ENCODE measurements around the gene RFX1. TPM values are rescaled to one million over a fixed set of nuclear protein-coding genes. Genes with fewer than 3 reads are reported as not detected.

The RFX1 gene
- total RNA-seq, 4 donors from 2014 or later: 6.8 to 13.2 (median 10.1) TPM

GRCh38 chr19:13966684-13967128 lies 39.4 kb downstream of the RFX1 start:
- Histone ChIP-seq H3K9me3 (no peaks in the 10 kb centered on the region), H3K4me3 (no peak overlapping the region), H3K4me1 (no peaks in the 10 kb centered on the region), H3K27me3 (no peaks in the 10 kb centered on the region), H3K27ac (no peak overlapping the region), H3K36me3 (peaks cover 77% of the 10 kb centered on the region)
- TF ChIP-seq EP300 (IDR thresholded peaks at IDR 0.05) (no peak), CTCF (IDR thresholded peaks at IDR 0.05) (no peak), POLR2A (IDR thresholded peaks at IDR 0.05) (no peak), POLR2AphosphoS5 (IDR thresholded peaks at IDR 0.05) (no peak)
- WGBS: 100% methylated on average over 1 of the region's 14 CpGs
- DNase-seq (ENCODE audit: low spot score in 2 of 2): peak in 1 of 2 donors; percentile 55

- H3K27ac ChIP-seq: no peak overlapping the region
- TF ChIP-seq CTCF (IDR thresholded peaks at IDR 0.05) (no peak), EP300 (IDR thresholded peaks at IDR 0.05) (no peak), POLR2AphosphoS5 (IDR thresholded peaks at IDR 0.05) (no peak), POLR2A (IDR thresholded peaks at IDR 0.05) (no peak)
- no peak for DNase-seq (ENCODE audit: low spot score in 2 of 2)
- WGBS: 94% methylated on average over 12 of the region's 20 CpGs
- no peaks in the 10 kb centered on the region for H3K9me3 ChIP-seq
- H3K4me3 ChIP-seq: no peak overlapping the region
- no peaks in the 10 kb centered on the region for H3K27me3 ChIP-seq
- H3K36me3 ChIP-seq: peaks cover 77% of the 10 kb centered on the region
- no peaks in the 10 kb centered on the region for H3K4me1 ChIP-seq
Observed at GRCh38 chr19:13965926-13966683, 40.0 kb downstream of the RFX1 start.

- Histone ChIP-seq H3K4me3 (no peak overlapping the region), H3K9me3 (no peaks in the 10 kb centered on the region), H3K27ac (no peak overlapping the region), H3K4me1 (no peaks in the 10 kb centered on the region), H3K36me3 (peaks cover 79% of the 10 kb centered on the region), H3K27me3 (no peaks in the 10 kb centered on the region)
- TF ChIP-seq POLR2AphosphoS5 (IDR thresholded peaks at IDR 0.05) (no peak), POLR2A (IDR thresholded peaks at IDR 0.05) (no peak), EP300 (IDR thresholded peaks at IDR 0.05) (no peak), CTCF (IDR thresholded peaks at IDR 0.05) (no peak)
- 90% methylated on average over 15 of the region's 24 CpGs for WGBS
- no peak for DNase-seq (ENCODE audit: low spot score in 2 of 2)
Observed at GRCh38 chr19:13965377-13965896, 40.7 kb downstream of the RFX1 start.

GRCh38 chr19:13964776-13965175 lies 41.3 kb downstream of the RFX1 start:
- Histone ChIP-seq H3K4me1 (no peaks in the 10 kb centered on the region), H3K27me3 (no peaks in the 10 kb centered on the region), H3K9me3 (no peaks in the 10 kb centered on the region), H3K4me3 (no peak overlapping the region), H3K27ac (no peak overlapping the region), H3K36me3 (peaks cover 81% of the 10 kb centered on the region)
- 91% methylated on average over 5 of the region's 5 CpGs for WGBS
- no peak for TF ChIP-seq POLR2A (IDR thresholded peaks at IDR 0.05)
- TF ChIP-seq EP300 (IDR thresholded peaks at IDR 0.05): no peak
- no peak for TF ChIP-seq POLR2AphosphoS5 (IDR thresholded peaks at IDR 0.05)
- no peak for TF ChIP-seq CTCF (IDR thresholded peaks at IDR 0.05)
- DNase-seq (ENCODE audit: low spot score in 2 of 2): no peak

GRCh38 chr19:13963603-13964105 lies 42.5 kb downstream of the RFX1 start:
- Histone ChIP-seq H3K4me3 (no peak overlapping the region), H3K27ac (no peak overlapping the region), H3K9me3 (no peaks in the 10 kb centered on the region), H3K4me1 (no peaks in the 10 kb centered on the region), H3K27me3 (no peaks in the 10 kb centered on the region), H3K36me3 (peaks cover 81% of the 10 kb centered on the region)
- TF ChIP-seq POLR2AphosphoS5 (IDR thresholded peaks at IDR 0.05) (no peak), POLR2A (IDR thresholded peaks at IDR 0.05) (no peak), CTCF (IDR thresholded peaks at IDR 0.05) (no peak), EP300 (IDR thresholded peaks at IDR 0.05) (no peak)
- no peak for DNase-seq (ENCODE audit: low spot score in 2 of 2)
- WGBS: 90% methylated on average over 41 of the region's 48 CpGs

Data from suprapubic skin (tissue), 4 donors.